GM21576 (cell line): ENCODE measurements around the gene CABP2.
"Not testable (repeated sequence)": the region's sequence is repeated elsewhere in the genome, so short reads cannot be mapped to it uniquely, and the experiment has no call there.

ENCODE experiments used
- ATAC-seq: cut with Tn5 transposase; IDR thresholded peaks from one replicate; pipeline ENCODE4 v1.9.1; 2021; ENCODE audit warnings: mild to moderate bottlenecking, moderate library complexity; ENCODE audit not compliant: unreplicated experiment

The CABP2 gene

GRCh38 chr11:67539550-67539949 is 16.3 kb upstream of the CABP2 start:
- no peak for ATAC-seq

GRCh38 chr11:67538823-67539505 is 15.7 kb upstream of the CABP2 start:
- no peak for ATAC-seq

- ATAC-seq = no peak
Observed at GRCh38 chr11:67538306-67538705, 15.1 kb upstream of the CABP2 start.

- no peak for ATAC-seq
Observed at GRCh38 chr11:67535561-67535960, 12.3 kb upstream of the CABP2 start.

- ATAC-seq = no peak
Observed at GRCh38 chr11:67534070-67534679, 10.9 kb upstream of the CABP2 start.

- ATAC-seq = no peak
Observed at GRCh38 chr11:67532889-67533288, 9.6 kb upstream of the CABP2 start.

- no peak for ATAC-seq
Observed at GRCh38 chr11:67530282-67530592, 7.0 kb upstream of the CABP2 start.

- no peak for ATAC-seq
Observed at GRCh38 chr11:67528376-67528775, 5.1 kb upstream of the CABP2 start.

- no peak for ATAC-seq
Observed at GRCh38 chr11:67525275-67525976, 2.2 kb upstream of the CABP2 start.

- ATAC-seq = no peak
Observed at GRCh38 chr11:67524480-67524808, 1.2 kb upstream of the CABP2 start.

GRCh38 chr11:67523556-67524479 is 572 bp upstream of the CABP2 start:
- no peak for ATAC-seq

GRCh38 chr11:67522338-67522737 is 908 bp downstream of the CABP2 start:
- no peak for ATAC-seq

GRCh38 chr11:67521924-67522323 is 1.3 kb downstream of the CABP2 start:
- no peak for ATAC-seq

- ATAC-seq = no peak
Observed at GRCh38 chr11:67520856-67521824, 2.1 kb downstream of the CABP2 start.

GRCh38 chr11:67519726-67520125 is 3.5 kb downstream of the CABP2 start:
- no peak for ATAC-seq

GRCh38 chr11:67517784-67518552 is 5.3 kb downstream of the CABP2 start:
- ATAC-seq = no peak

GRCh38 chr11:67516806-67517205 is 6.4 kb downstream of the CABP2 start:
- ATAC-seq = no peak

- ATAC-seq = no peak
Observed at GRCh38 chr11:67514116-67514515, 9.1 kb downstream of the CABP2 start.

GRCh38 chr11:67511558-67511957 is 11.7 kb downstream of the CABP2 start:
- ATAC-seq = not testable (repeated sequence)

- no peak for ATAC-seq
Observed at GRCh38 chr11:67510023-67510345, 13.3 kb downstream of the CABP2 start.
